Measurements from ENCODE around the gene C6orf132. TPM values are rescaled to one million over a fixed set of nuclear protein-coding genes. Genes with fewer than 3 reads are reported as not detected.

The C6orf132 gene
- total and polyA plus RNA-seq, 10 of the 15 experiments (the other 5 are each of a cell fraction or from before 2014, with no cell fraction given), result 0.04 to 0.05 TPM; not detected in 8

DNA sequence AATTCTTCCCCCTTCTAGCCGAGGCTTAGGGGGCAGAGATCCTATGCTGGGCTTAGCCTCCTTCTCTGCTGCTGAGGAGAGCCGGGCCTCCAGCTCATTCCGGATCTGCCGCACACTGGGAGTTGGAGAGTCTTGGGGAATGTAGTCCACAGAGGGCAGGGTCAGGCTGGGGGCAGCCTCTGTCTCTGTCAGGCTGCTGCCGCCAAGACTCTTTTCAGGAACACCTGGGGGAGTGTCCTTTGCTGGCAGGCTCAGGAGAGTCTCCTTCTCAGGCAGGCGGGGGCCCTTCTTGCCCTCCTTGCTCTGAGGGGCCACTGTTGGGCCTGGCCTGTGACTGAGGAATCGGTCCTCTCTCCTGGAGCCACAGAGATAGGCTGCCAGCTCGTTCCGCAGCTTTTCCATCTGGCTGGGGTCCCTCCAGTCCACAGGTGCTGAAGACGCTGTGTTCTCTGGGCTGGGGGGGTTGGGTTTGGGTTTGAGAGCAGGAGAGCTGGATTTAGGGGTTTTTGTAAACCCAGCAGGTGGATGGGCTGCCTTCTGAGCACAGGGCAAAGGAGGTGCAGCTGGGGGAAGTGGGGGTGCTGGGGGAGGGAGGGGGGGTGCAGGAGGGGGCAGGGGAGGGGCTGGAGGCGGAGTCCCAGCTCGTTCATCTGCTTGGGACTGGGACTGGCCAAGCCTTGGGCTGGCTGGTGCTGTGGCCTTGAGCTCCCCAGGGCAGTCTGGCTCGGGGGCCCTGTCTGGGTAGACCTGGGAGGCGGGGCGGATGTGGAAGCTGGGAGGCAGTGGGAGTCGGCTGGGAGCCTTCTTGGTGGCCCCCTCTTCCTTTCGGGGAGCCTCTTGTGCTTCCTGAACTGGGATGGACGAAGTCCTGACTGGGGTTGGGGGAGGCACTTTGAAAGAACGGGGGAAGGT lies 36.1 kb downstream of the C6orf132 start (continued):
- no peak for TF ChIP-seq NR2F1 (conservative IDR thresholded peaks at IDR 0.05)
- TF ChIP-seq SMAD1 (IDR thresholded peaks at IDR 0.05; ENCODE audit: low read depth, partially characterized antibody), result no peak
- TF ChIP-seq HDGF (IDR thresholded peaks at IDR 0.05), result no peak

- TF ChIP-seq PBX3 (IDR thresholded peaks at IDR 0.05; ENCODE audit: insufficient replicate concordance, low read depth, low read length), result no peak
- TF ChIP-seq STAT3 (IDR thresholded peaks at IDR 0.05; ENCODE audit: low read depth, low read length), result no peak
- TF ChIP-seq SP1 (IDR thresholded peaks at IDR 0.05; ENCODE audit: low read depth, low read length), result no peak
- TF ChIP-seq, protein P1, sequence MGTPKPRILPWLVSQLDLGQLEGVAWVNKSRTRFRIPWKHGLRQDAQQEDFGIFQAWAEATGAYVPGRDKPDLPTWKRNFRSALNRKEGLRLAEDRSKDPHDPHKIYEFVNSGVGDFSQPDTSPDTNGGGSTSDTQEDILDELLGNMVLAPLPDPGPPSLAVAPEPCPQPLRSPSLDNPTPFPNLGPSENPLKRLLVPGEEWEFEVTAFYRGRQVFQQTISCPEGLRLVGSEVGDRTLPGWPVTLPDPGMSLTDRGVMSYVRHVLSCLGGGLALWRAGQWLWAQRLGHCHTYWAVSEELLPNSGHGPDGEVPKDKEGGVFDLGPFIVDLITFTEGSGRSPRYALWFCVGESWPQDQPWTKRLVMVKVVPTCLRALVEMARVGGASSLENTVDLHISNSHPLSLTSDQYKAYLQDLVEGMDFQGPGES (IDR thresholded peaks at IDR 0.05), result no peak
- TF ChIP-seq ESRRA (IDR thresholded peaks at IDR 0.05; ENCODE audit: low read length), result no peak
- no peak for TF ChIP-seq NFYB (IDR thresholded peaks at IDR 0.05; ENCODE audit: insufficient read depth, low read depth, low read length)
- TF ChIP-seq MYC (IDR thresholded peaks at IDR 0.05; ENCODE audit: insufficient read depth, insufficient read length, insufficient replicate concordance, low read length, severe bottlenecking), result no peak
- no peak for TF ChIP-seq SREBF1 (IDR thresholded peaks at IDR 0.05; ENCODE audit: low read length)
- no peak for TF ChIP-seq SPI1 (IDR thresholded peaks at IDR 0.05; ENCODE audit: borderline replicate concordance, insufficient read depth, low read depth, low read length)
- no peak for TF ChIP-seq FOXK2 (IDR thresholded peaks at IDR 0.05)
- no peak for TF ChIP-seq JUND (IDR thresholded peaks at IDR 0.05; ENCODE audit: low read depth, low read length)
- ChIA-PET CTCF (interaction anchor here (0.6 to 1.0 kb wide), 2 partner anchors 26 to 274 kb away, joined by 3 read pairs; no protein-coding TSS in a partner anchor), SMC1A (ENCODE audit: uncharacterized antibody, unreplicated experiment) (no interaction called here), RAD21 (ENCODE audit: unreplicated experiment) (interaction anchor here (2.4 kb wide), 1 partner anchor 59 kb away, joined by 9 read pairs; no protein-coding TSS in a partner anchor), POLR2A (interaction anchor here (0.6 kb wide), 1 partner anchor 692 kb away, joined by 3 read pairs; no protein-coding TSS in a partner anchor)
- Histone ChIP-seq H3K9ac (ENCODE audit: control insufficient read depth, insufficient read depth, low read length) (no peak overlapping the region), H3K4me3 (no peak overlapping the region), H3K36me3 (ENCODE audit: control insufficient read depth in 2 of 2, insufficient read depth in 2 of 2, low read length in 1 of 2) (no peaks in the 10 kb centered on the region), H4K20me1 (ENCODE audit: control insufficient read depth, insufficient read depth) (no peaks in the 10 kb centered on the region), H2AFZ (ENCODE audit: control insufficient read depth, low read depth, low read length) (no peak overlapping the region), H3K4me1 (ENCODE audit: control insufficient read depth, insufficient read depth, low read length) (no peaks in the 10 kb centered on the region), H3K9me3 (replicated peaks; ENCODE audit: control insufficient read depth, insufficient read depth, low read length) (no peaks in the 10 kb centered on the region; the same call in 2 of the 3 replicates), H3K27ac (ENCODE audit: control insufficient read depth, insufficient read depth) (no peak overlapping the region), H3K4me2 (ENCODE audit: control insufficient read depth, insufficient read depth) (no peak overlapping the region), H3K27me3 (replicated peaks in 1 of 2; ENCODE audit: control insufficient read depth in 2 of 2, insufficient read depth in 2 of 2, low read length in 1 of 2) (peaks cover 0 to 3% of the 10 kb centered on the region in 2 experiments; a peak in 1 of 4 replicates), H3K79me2 (ENCODE audit: control insufficient read depth, insufficient read depth, low read length) (no peaks in the 10 kb centered on the region)
- in situ Hi-C loops (cut with MboI), result no loop called here
- no TSS peak for BruUV-seq (replicated peaks)
- WGBS (ENCODE audit: insufficient coverage, insufficient replicate concordance, low lambda C conversion rate, missing lambda C conversion rate), result 20% methylated on average over 1 of the region's 1 CpG
- FAIRE-seq (no peak), DNase-seq (ENCODE audit: low read depth, low spot score) (no peak), ATAC-seq (no peak)
- intact Hi-C loops (cut with micrococcal nuclease; ENCODE audit: unreplicated experiment), result no loop called here
Observed at GRCh38 chr6:42105709-42106108, 36.7 kb downstream of the C6orf132 start.

All from GM12878 (cell line).